Mucosa of stomach (tissue), 1 donor: ENCODE data around the gene CCDC187.

ENCODE experiments used
- H3K27me3 ChIP-seq: one replicate; pipeline ENCODE4 v1.7.0; 2013; ENCODE audit warnings: mild to moderate bottlenecking, low read length; ENCODE audit not compliant: control insufficient read depth, insufficient read depth
- H3K36me3 ChIP-seq: one replicate; pipeline ENCODE4 v1.7.0; 2013; ENCODE audit warnings: low read length; ENCODE audit not compliant: control insufficient read depth, insufficient read depth
- H3K4me1 ChIP-seq: one replicate; pipeline ENCODE4 v1.7.0; 2013; ENCODE audit warnings: mild to moderate bottlenecking, low read length; ENCODE audit not compliant: control insufficient read depth, insufficient read depth
- H3K4me3 ChIP-seq: one replicate; pipeline ENCODE4 v1.7.0; 2013; ENCODE audit warnings: low read length
- H3K9ac ChIP-seq: one replicate; pipeline ENCODE4 v1.7.0; 2013; ENCODE audit warnings: mild to moderate bottlenecking, low read length, moderate library complexity
- H3K9me3 ChIP-seq: one replicate; pipeline ENCODE4 v1.7.0; 2013; ENCODE audit warnings: mild to moderate bottlenecking, low read length, moderate library complexity; ENCODE audit not compliant: control insufficient read depth
- donor health status: Pancreatic carcinoma.

Gene CCDC187

GRCh38 chr9:136330406-136330990, 26.6 kb upstream of the CCDC187 start:
- H3K4me1 ChIP-seq: peaks cover 16% of the 10 kb centered on the region
- peaks cover 8% of the 10 kb centered on the region for H3K27me3 ChIP-seq
- no peaks in the 10 kb centered on the region for H3K9me3 ChIP-seq
- H3K9ac ChIP-seq: no peak overlapping the region
- H3K4me3 ChIP-seq: no peak overlapping the region
- H3K36me3 ChIP-seq: no peaks in the 10 kb centered on the region

GRCh38 chr9:136329636-136330405, 25.9 kb upstream of the CCDC187 start:
- no peak overlapping the region for H3K9ac ChIP-seq
- no peaks in the 10 kb centered on the region for H3K36me3 ChIP-seq
- H3K9me3 ChIP-seq: no peaks in the 10 kb centered on the region
- no peak overlapping the region for H3K4me3 ChIP-seq
- H3K27me3 ChIP-seq: peaks cover 12% of the 10 kb centered on the region
- H3K4me1 ChIP-seq: peaks cover 19% of the 10 kb centered on the region

- Histone ChIP-seq H3K4me1 (peaks cover 25% of the 10 kb centered on the region), H3K9me3 (no peaks in the 10 kb centered on the region), H3K4me3 (no peak overlapping the region), H3K27me3 (peaks cover 12% of the 10 kb centered on the region), H3K9ac (peak overlapping the region; percentile 39), H3K36me3 (no peaks in the 10 kb centered on the region)
Observed at GRCh38 chr9:136329211-136329627, 25.3 kb upstream of the CCDC187 start.

GRCh38 chr9:136328622-136329041, 24.7 kb upstream of the CCDC187 start:
- H3K27me3 ChIP-seq: peaks cover 12% of the 10 kb centered on the region
- H3K36me3 ChIP-seq: no peaks in the 10 kb centered on the region
- peaks cover 31% of the 10 kb centered on the region for H3K4me1 ChIP-seq
- H3K9me3 ChIP-seq: no peaks in the 10 kb centered on the region
- no peak overlapping the region for H3K4me3 ChIP-seq
- peak overlapping the region; percentile 37 for H3K9ac ChIP-seq

GRCh38 chr9:136328011-136328621, 24.2 kb upstream of the CCDC187 start:
- peaks cover 33% of the 10 kb centered on the region for H3K4me1 ChIP-seq
- H3K9ac ChIP-seq: peak overlapping the region; percentile 37
- H3K4me3 ChIP-seq: no peak overlapping the region
- H3K36me3 ChIP-seq: no peaks in the 10 kb centered on the region
- peaks cover 12% of the 10 kb centered on the region for H3K27me3 ChIP-seq
- no peaks in the 10 kb centered on the region for H3K9me3 ChIP-seq

GRCh38 chr9:136327304-136327974, 23.5 kb upstream of the CCDC187 start, which contains the start of gene GPSM1:
TSS of gene GPSM1 (plus strand) at chr9:136327539. CDS start at chr9:136327696, 157 bp downstream.
- Histone ChIP-seq H3K9me3 (no peaks in the 10 kb centered on the region), H3K4me1 (peaks cover 33% of the 10 kb centered on the region), H3K4me3 (no peak within 1 kb of the TSS), H3K36me3 (no peaks in the 10 kb centered on the region), H3K27me3 (peaks cover 12% of the 10 kb centered on the region), H3K9ac (peak within 1 kb of the TSS; percentile 37)

- H3K9me3 ChIP-seq: no peaks in the 10 kb centered on the region
- H3K27me3 ChIP-seq: peaks cover 12% of the 10 kb centered on the region
- no peaks in the 10 kb centered on the region for H3K36me3 ChIP-seq
- H3K4me1 ChIP-seq: peaks cover 33% of the 10 kb centered on the region
- H3K9ac ChIP-seq: no peak overlapping the region
- no peak overlapping the region for H3K4me3 ChIP-seq
Observed at GRCh38 chr9:136326761-136327303, 22.9 kb upstream of the CCDC187 start.

GRCh38 chr9:136326061-136326760, 22.3 kb upstream of the CCDC187 start:
- no peaks in the 10 kb centered on the region for H3K9me3 ChIP-seq
- H3K27me3 ChIP-seq: peaks cover 12% of the 10 kb centered on the region
- no peak overlapping the region for H3K4me3 ChIP-seq
- peaks cover 33% of the 10 kb centered on the region for H3K4me1 ChIP-seq
- H3K9ac ChIP-seq: no peak overlapping the region
- H3K36me3 ChIP-seq: no peaks in the 10 kb centered on the region

- Histone ChIP-seq H3K9me3 (no peaks in the 10 kb centered on the region), H3K9ac (no peak overlapping the region), H3K4me3 (no peak overlapping the region), H3K4me1 (peaks cover 33% of the 10 kb centered on the region), H3K27me3 (peaks cover 12% of the 10 kb centered on the region), H3K36me3 (no peaks in the 10 kb centered on the region)
Observed at GRCh38 chr9:136325358-136325757, 21.5 kb upstream of the CCDC187 start.

GRCh38 chr9:136324501-136325300, 20.8 kb upstream of the CCDC187 start:
- Histone ChIP-seq H3K27me3 (peaks cover 12% of the 10 kb centered on the region), H3K9me3 (no peaks in the 10 kb centered on the region), H3K36me3 (no peaks in the 10 kb centered on the region)

GRCh38 chr9:136323371-136323789, 19.5 kb upstream of the CCDC187 start:
- Histone ChIP-seq H3K27me3 (peaks cover 12% of the 10 kb centered on the region), H3K4me1 (peaks cover 32% of the 10 kb centered on the region), H3K9me3 (no peaks in the 10 kb centered on the region), H3K9ac (no peak overlapping the region), H3K36me3 (no peaks in the 10 kb centered on the region), H3K4me3 (no peak overlapping the region)

More at GRCh38 chr9:136324501-136325300, 20.8 kb upstream of the CCDC187 start:
- peaks cover 33% of the 10 kb centered on the region for H3K4me1 ChIP-seq
- H3K4me3 ChIP-seq: no peak overlapping the region
- H3K9ac ChIP-seq: no peak overlapping the region
